ENCODE results near the gene TRPM1.

TRPM1 gene

DNA sequence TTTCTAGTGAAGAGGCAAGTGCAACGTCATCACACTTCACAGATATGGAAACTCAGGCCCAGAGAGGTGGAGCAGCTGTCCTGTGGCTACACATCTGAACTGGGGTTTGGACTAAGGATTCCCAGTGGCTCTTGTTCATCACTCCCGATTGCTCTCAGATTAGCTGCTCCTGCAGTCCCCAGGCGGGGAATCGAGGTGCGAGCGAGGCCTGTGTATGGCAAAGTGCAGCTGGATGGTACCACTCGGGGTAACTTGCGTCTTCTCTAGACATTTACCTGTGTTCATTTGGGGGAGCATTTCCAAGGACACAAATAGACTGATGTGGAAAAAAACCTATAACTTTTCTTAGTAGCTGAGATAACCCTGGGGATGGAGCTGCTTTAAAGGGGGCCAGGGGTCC lies 45.9 kb upstream of the TRPM1 start (continued):
- TF ChIP-seq OVOL3 (tag by site-specific recombination; IDR thresholded peaks at IDR 0.05) (no peak), ZNF37A (tag by site-specific recombination; IDR thresholded peaks at IDR 0.05) (no peak), ZNF248 (tag by site-specific recombination; IDR thresholded peaks at IDR 0.05) (no peak)

DNA sequence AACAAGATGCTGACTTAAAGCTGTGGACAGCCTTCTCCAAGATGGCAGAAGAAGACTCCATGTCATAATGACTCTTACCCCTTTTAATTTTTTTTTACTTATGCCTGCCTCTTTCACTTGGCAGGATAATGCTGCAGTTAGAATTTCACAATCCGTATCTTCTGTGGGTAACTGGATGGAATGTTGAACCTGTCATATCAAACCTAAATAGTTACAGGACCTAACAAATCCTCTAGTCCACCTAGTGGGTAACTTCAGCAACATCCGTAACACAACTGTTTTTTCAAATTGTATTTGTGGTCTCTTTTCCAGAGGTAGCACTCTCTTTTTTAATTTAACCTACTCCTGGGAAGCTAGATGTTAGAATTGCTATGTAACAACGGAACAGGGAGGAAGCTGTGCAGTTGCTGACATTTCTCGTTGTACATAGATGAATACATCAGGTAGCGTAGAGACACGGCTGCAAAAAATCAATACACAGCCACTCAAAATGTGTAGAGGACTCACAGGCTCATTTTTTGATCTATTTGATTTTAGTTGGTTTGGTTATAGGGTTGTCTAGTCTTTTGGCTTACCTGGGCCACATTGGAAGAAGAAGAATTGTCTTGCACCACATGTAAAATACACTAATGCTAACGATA lies 43.9 kb upstream of the TRPM1 start:
- no peak overlapping the region for H3K4me3 ChIP-seq (ENCODE audit: low read depth, low read length)
- no peaks in the 10 kb centered on the region for H3K4me1 ChIP-seq (ENCODE audit: control insufficient read depth, insufficient read depth, low read length)
- H3K9me3 ChIP-seq (ENCODE audit: control insufficient read depth, insufficient read depth, low read depth, low read length), result no peaks in the 10 kb centered on the region
- ChIA-PET CTCF (interaction anchor here (0.6 kb wide), 1 partner anchor 21 kb away, joined by 4 read pairs; no protein-coding TSS in a partner anchor), POLR2A (no interaction called here)
- no peaks in the 10 kb centered on the region for H3K36me3 ChIP-seq (ENCODE audit: control insufficient read depth in 2 of 2, insufficient read depth in 1 of 2, low read length in 2 of 2)
- TF ChIP-seq ZNF19 (tag by site-specific recombination; IDR thresholded peaks at IDR 0.05; ENCODE audit: low read depth) (no peak), ZNF510 (tag by site-specific recombination; IDR thresholded peaks at IDR 0.05; ENCODE audit: insufficient replicate concordance) (no peak), ZBTB8A (tag by site-specific recombination; IDR thresholded peaks at IDR 0.05) (no peak), ZNF175 (tag by site-specific recombination; IDR thresholded peaks at IDR 0.05) (no peak)
- TF ChIP-seq, protein P1, sequence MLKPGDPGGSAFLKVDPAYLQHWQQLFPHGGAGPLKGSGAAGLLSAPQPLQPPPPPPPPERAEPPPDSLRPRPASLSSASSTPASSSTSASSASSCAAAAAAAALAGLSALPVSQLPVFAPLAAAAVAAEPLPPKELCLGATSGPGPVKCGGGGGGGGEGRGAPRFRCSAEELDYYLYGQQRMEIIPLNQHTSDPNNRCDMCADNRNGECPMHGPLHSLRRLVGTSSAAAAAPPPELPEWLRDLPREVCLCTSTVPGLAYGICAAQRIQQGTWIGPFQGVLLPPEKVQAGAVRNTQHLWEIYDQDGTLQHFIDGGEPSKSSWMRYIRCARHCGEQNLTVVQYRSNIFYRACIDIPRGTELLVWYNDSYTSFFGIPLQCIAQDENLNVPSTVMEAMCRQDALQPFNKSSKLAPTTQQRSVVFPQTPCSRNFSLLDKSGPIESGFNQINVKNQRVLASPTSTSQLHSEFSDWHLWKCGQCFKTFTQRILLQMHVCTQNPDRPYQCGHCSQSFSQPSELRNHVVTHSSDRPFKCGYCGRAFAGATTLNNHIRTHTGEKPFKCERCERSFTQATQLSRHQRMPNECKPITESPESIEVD (tag by site-specific recombination; IDR thresholded peaks at IDR 0.05), result no peak
- no peak overlapping the region for H3K27ac ChIP-seq (ENCODE audit: extremely low read depth, low read depth, low read length)

DNA sequence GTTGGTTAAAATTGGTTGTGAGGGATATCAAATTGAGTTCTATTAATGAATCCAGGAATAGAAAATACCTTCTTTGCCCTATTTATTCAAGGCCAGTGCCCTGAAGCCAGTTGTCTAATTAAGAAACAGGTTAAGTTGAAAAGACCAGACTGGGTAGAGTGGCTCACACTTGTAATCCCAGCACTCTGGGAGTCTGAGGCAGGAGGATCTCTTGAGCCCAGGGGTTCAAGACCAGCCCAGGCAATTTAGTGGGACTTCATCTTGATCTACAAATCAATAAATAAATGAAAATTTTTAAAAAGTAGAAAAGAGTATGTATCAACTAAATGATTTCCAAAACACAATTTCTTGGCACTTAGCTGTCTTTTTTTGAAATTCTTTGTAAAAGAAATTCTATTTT lies 40.3 kb upstream of the TRPM1 start:
- POLR2A ChIA-PET, result no interaction called here
- CTCF ChIA-PET, result no interaction called here

DNA sequence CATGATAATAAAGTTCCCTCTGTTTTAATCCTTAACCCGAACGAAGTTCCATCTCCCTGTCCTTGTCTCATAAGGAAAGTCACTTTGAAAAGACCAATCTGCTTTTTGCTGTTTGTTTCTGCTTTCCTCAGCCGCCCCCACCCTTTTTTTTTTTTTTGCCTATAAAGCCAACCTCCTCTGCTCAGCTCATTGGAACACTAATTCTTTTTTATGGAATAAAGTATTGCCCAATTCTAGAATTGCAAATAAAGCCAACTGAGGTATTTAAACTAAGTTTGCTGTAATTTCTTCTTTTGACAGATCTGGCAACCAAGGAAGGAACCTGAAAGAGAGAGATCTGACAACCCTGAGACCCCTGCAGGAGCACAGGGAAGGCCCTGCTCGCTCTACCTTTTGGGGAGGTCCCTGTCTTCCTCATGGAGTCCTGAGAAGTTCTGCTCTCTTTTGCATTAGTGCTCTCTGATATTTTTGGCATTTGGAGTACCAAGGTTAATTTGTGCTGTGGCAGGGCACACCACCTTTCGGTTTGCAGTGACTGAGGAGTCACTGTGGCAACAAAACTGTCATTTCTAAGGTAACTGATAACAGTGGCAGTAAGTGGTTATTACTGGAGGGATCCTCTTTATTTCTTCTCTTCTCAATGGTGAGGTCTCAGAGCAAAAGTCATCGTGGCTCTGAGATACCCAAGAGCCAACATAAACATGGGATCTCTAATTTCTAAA lies 35.2 kb upstream of the TRPM1 start:
- POLR2A ChIA-PET, result no interaction called here
- H3K27ac ChIP-seq (ENCODE audit: extremely low read depth, low read depth, low read length), result no peak overlapping the region
- no peaks in the 10 kb centered on the region for H3K36me3 ChIP-seq (ENCODE audit: control insufficient read depth in 2 of 2, insufficient read depth in 1 of 2, low read length in 2 of 2)
- no peaks in the 10 kb centered on the region for H3K9me3 ChIP-seq (ENCODE audit: control insufficient read depth, insufficient read depth, low read depth, low read length)
- CTCF ChIA-PET, result no interaction called here
- H3K4me1 ChIP-seq (ENCODE audit: control insufficient read depth, insufficient read depth, low read length), result no peaks in the 10 kb centered on the region
- TF ChIP-seq ZNF791 (tag by site-specific recombination; IDR thresholded peaks at IDR 0.05) (no peak), ZNF701 (tag by site-specific recombination; IDR thresholded peaks at IDR 0.05) (no peak), ZNF473 (tag by site-specific recombination; IDR thresholded peaks at IDR 0.05) (no peak), ZNF560 (tag by site-specific recombination; IDR thresholded peaks at IDR 0.05; ENCODE audit: borderline replicate concordance) (no peak), ZSCAN16 (tag by site-specific recombination; IDR thresholded peaks at IDR 0.05) (no peak), ZNF629 (tag by site-specific recombination; IDR thresholded peaks at IDR 0.05) (no peak), ZNF121 (tag by site-specific recombination; IDR thresholded peaks at IDR 0.05) (no peak), ZNF529 (tag by site-specific recombination; IDR thresholded peaks at IDR 0.05; ENCODE audit: insufficient replicate concordance) (no peak), ZNF335 (tag by site-specific recombination; conservative IDR thresholded peaks at IDR 0.05) (no peak), YY2 (tag by site-specific recombination; IDR thresholded peaks at IDR 0.05) (no peak), ZNF175 (tag by site-specific recombination; IDR thresholded peaks at IDR 0.05) (no peak)
- TF ChIP-seq, protein P1 (tag by site-specific recombination; IDR thresholded peaks at IDR 0.05), result no peak
- H3K4me3 ChIP-seq (ENCODE audit: low read depth, low read length), result no peak overlapping the region

More for the DNA sequence above, 40.3 kb upstream of the TRPM1 start:
- no peak for TF ChIP-seq SP7 (tag by site-specific recombination; IDR thresholded peaks at IDR 0.05)
- TF ChIP-seq ZNF560 (tag by site-specific recombination; IDR thresholded peaks at IDR 0.05; ENCODE audit: borderline replicate concordance), result no peak
- TF ChIP-seq ZNF548 (tag by site-specific recombination; IDR thresholded peaks at IDR 0.05), result no peak
- no peak for TF ChIP-seq ZNF354C (tag by site-specific recombination; IDR thresholded peaks at IDR 0.05; ENCODE audit: borderline replicate concordance, low read depth)
- no peak for TF ChIP-seq ZNF658 (tag by site-specific recombination; IDR thresholded peaks at IDR 0.05)
- no peak for TF ChIP-seq TRIM28 (IDR thresholded peaks at IDR 0.05; ENCODE audit: borderline replicate concordance, low read length)
- no peak overlapping the region for H3K27ac ChIP-seq (ENCODE audit: extremely low read depth, low read depth, low read length)
- H3K4me1 ChIP-seq (ENCODE audit: control insufficient read depth, insufficient read depth, low read length), result no peaks in the 10 kb centered on the region
- H3K36me3 ChIP-seq (ENCODE audit: control insufficient read depth in 2 of 2, insufficient read depth in 1 of 2, low read length in 2 of 2), result no peaks in the 10 kb centered on the region
- no peaks in the 10 kb centered on the region for H3K9me3 ChIP-seq (ENCODE audit: control insufficient read depth, insufficient read depth, low read depth, low read length)
- H3K4me3 ChIP-seq (ENCODE audit: low read depth, low read length), result no peak overlapping the region
